HG02884 (cell line): ENCODE results near the gene WRAP73.

Source experiments
- ATAC-seq: cut with Tn5 transposase; IDR thresholded peaks from one replicate; pipeline ENCODE4 v1.9.1; 2021; ENCODE audit warnings: mild to moderate bottlenecking, moderate library complexity; ENCODE audit not compliant: unreplicated experiment

Gene WRAP73

GRCh38 chr1:3669971-3670431, 20.1 kb upstream of the WRAP73 start:
- no peak for ATAC-seq

- ATAC-seq = no peak
Observed at GRCh38 chr1:3669421-3669821, 19.5 kb upstream of the WRAP73 start.

GRCh38 chr1:3668585-3669300, 18.8 kb upstream of the WRAP73 start:
- no peak for ATAC-seq

GRCh38 chr1:3668148-3668547, 18.2 kb upstream of the WRAP73 start:
- ATAC-seq = no peak

- no peak for ATAC-seq
Observed at GRCh38 chr1:3664700-3665375, 14.9 kb upstream of the WRAP73 start.

- ATAC-seq = no peak
Observed at GRCh38 chr1:3663999-3664699, 14.2 kb upstream of the WRAP73 start.

GRCh38 chr1:3662080-3662671, 12.3 kb upstream of the WRAP73 start:
- no peak for ATAC-seq

DNA sequence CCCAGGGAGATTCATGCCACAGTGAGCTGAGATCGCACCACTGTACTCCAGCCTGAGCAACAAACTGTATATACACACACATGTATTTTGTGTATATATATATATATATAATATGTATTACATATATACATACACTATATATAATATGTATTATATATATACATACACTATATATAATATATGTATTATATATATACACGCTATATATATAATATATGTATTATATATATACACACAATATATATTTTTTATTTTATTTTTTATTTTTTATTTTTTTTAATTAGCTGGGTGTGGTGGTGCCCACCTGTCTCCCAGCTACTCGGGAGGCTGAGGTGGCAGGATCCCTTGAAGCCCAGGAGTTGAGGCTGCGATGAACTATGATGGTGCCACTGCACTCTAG, 11.7 kb upstream of the WRAP73 start:
- no peak for ATAC-seq

GRCh38 chr1:3660704-3661103, 10.8 kb upstream of the WRAP73 start:
- ATAC-seq = no peak

GRCh38 chr1:3659093-3659492, 9.2 kb upstream of the WRAP73 start:
- ATAC-seq = no peak

DNA sequence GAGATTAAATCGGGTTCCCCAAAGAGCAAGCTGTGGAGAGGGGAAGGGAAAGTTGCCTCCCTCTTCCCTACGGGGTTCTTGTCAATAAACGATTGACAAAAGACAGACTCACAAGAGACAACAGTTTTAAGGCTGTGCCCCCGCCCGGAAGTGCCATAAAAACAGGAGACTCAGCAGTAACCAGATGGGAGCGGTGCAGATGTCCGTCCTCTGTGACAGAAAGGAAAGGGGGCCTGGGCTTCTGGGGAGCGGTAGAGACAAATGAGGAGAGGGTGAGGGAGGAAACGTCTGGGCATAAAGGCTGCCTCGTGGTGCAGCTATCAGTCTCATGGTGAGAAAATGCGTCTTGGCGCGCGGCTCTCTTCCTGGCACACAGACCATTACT, 8.3 kb upstream of the WRAP73 start:
- ATAC-seq = no peak

DNA sequence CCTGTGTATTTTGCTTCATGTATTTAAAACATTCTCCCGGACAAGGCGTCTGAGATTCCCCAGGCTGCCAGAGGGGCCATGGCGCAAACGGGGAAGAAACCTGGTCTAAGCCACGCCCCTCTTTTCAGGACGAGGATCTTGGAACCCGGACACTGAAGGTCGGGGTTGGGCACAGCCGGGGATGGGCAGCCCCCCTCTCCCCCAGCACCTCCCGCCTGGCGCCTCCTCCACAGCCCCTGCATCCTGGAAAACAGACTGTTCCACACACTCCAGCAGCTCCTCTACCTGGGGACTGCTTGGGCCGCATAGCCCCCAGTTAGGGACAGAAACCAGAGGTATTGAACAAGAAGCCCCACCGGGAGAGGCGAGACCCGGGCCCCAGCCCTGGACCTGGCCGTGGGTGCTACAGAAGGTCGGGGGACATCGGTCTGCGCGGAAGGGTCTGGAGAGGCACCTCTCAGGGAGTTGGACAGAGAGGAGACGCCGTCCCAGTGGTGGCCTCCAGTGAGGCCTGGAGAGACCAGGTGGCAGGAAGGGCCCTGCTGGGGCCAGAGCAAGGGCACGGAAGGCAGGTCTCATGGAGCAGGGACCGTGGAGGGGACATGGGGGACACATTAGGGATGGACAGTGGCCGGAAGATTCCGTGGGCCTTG, 7.8 kb upstream of the WRAP73 start:
- no peak for ATAC-seq

DNA sequence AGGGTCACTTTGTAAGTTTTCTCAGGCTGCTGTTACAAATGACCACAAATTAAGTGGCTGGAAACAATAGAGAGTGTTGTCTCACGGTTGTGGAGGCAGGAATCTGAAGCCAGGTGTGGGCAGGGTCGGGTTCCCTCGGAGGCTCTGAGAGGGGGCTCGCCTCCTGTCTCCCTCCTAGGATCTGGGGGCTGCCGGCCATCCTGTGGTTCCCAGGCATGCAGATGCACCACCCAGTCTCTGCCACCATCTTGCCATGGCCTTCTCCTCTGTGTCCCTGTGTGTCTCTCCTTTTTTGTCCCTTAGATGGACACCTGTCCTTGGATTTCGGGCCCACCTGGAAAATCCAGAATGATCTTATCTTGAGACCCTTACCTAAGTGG, 7.2 kb upstream of the WRAP73 start:
- ATAC-seq = peak; percentile 10

DNA sequence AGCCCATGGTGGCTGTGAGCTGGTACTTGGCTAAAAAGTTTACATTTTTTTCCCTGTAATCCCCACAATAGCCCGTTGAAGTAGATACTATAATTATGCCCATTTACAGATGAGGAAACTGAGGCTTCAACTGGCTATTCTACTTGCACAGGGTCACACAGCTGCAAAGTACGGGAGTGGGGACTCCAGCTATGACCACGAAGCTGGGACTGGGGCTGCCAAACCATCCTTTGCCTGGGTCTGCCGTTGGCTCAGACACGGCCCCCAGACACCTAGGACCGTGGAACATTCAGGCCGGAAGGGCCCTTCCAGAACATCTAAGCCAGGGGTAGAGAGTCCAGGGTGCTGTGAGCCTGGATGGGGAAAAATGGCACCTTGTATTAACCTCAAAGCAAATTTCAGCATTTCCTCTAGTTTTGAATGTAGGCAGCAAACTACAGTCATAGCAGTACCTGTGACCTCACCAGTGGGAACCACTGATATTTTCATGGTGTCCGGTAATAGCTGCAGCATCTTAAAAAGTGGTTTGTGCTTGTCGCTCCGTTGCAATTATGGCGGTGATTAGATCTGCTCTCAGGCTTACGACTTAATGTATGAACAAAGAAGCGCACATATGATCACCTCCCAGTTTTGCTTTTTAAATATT, 6.7 kb upstream of the WRAP73 start:
- peak; percentile 53 for ATAC-seq

GRCh38 chr1:3654549-3655281, 4.8 kb upstream of the WRAP73 start:
- no peak for ATAC-seq

- ATAC-seq = no peak
Observed at GRCh38 chr1:3653286-3653618, 3.3 kb upstream of the WRAP73 start.

DNA sequence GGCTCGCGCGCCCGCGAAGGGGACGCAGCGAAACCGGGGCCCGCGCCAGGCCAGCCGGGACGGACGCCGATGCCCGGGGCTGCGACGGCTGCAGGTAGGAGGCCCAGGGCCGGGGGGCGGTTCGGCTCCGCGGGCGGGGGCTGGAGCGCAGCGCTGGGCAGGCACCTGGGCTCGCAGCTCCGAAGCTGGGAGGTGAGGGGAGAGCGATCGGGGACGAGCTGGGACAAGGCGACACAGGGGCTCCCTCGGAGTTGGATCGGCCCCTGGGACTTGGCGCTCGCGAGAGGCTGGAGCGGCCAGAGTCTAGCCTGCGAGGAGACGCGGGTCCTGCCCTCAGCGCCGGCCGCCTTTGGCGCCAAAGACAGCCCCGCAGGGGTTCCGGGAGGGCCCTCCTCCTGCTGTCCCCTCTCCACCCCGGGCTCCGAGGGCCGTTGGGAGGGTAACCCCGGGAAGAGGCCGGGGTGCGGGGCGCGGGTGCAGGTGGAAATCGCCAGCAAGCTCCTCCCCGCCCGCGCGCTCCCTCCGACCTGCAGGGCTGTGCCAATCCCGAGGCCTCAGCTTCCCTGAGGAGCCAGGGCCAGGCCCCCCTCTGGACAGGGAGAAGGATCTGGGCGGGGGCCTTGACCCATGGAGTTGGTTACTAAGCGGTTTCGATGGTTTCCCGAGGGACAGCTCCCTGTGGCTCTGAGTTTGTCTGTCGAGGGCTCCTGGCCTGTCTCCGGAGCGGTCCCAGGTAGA, 2.8 kb upstream of the WRAP73 start:
- no peak for ATAC-seq

- no peak for ATAC-seq
Observed at GRCh38 chr1:3651930-3652547, 2.1 kb upstream of the WRAP73 start, which contains the start of gene TP73. TP73 (plus strand) TSS chr1:3652516; CDS start chr1:3682366, 29,850 bp downstream.
